Stomach (tissue), 9 donors: ENCODE data around the gene IP6K3. TPM values are rescaled to one million over a fixed set of nuclear protein-coding genes. Genes with fewer than 3 reads are reported as not detected.

Experiments
- DNase-seq, 2 donors: peaks; one replicate each; pipeline versions ENCODE4 v3.0.0 to v3.0.0-alpha.2; 2013 to 2019
- H3K27ac ChIP-seq, 5 donors: fragments of 200-600 bp in 4 of 5; sonication (generic) in 4 of 5; one replicate each; pipeline ENCODE4 v1.5.1; 2013 to 2019; ENCODE audit warnings: mild to moderate bottlenecking in 1 of 5, moderate library complexity in 1 of 5
- H3K27me3 ChIP-seq, 3 donors: fragments of 200-600 bp; sonication (generic); one replicate each; pipeline ENCODE4 v1.5.1; 2017 to 2019; ENCODE audit warnings: mixed run types in 1 of 3
- H3K36me3 ChIP-seq, 4 donors: fragments of 200-600 bp; sonication (generic); 1 replicate in 3 of 4; 2 replicates in 1 of 4; pipeline ENCODE4 v1.5.1; 2016 to 2019
- H3K4me1 ChIP-seq, 4 donors: fragments of 200-600 bp; sonication (generic); one replicate each; pipeline ENCODE4 v1.5.1; 2016 to 2019
- H3K4me3 ChIP-seq, 4 donors: fragments of 200-600 bp; sonication (generic) in 3 of 4; one replicate each; pipeline ENCODE4 v1.5.1; 2016 to 2019; ENCODE audit warnings: mild to moderate bottlenecking in 1 of 4
- H3K9me3 ChIP-seq, 4 donors: fragments of 200-600 bp; sonication (generic); one replicate each; pipeline ENCODE4 v1.5.1; 2016 to 2019
- CTCF ChIP-seq, 7 experiments: fragments of 450-650 bp in 4 of 7; fragments of 200-600 bp in 3 of 7; sonication (generic) in 3 of 7; IDR thresholded peaks; one replicate each; pipeline ENCODE4 v1.5.1; 2016 to 2019; ENCODE audit warnings: antibody characterized with exemption in 7 of 7, control low read depth in 2 of 7, mild to moderate bottlenecking in 1 of 7
- EP300 ChIP-seq: sonication (generic); formaldehyde crosslinking; IDR thresholded peaks from one replicate; pipeline ENCODE4 v1.6.1; 2017; ENCODE audit warnings: antibody characterized with exemption
- POLR2A ChIP-seq, 4 donors: fragments of 450-650 bp; IDR thresholded peaks; one replicate each; pipeline ENCODE4 v1.6.1; 2016; ENCODE audit warnings: antibody characterized with exemption in 4 of 4, control low read depth in 2 of 4, mild to moderate bottlenecking in 1 of 4, moderate library complexity in 1 of 4
- POLR2AphosphoS5 ChIP-seq, 3 donors: sonication (generic); formaldehyde crosslinking; IDR thresholded peaks; one replicate each; pipeline ENCODE4 v1.6.1; 2016; ENCODE audit warnings: antibody characterized with exemption in 3 of 3
- WGBS, 5 donors: extraction: QIAGEN DNeasy Blood & Tissue Kit in 3 of 5; methylation state at CpG; one replicate each; pipeline versions ENCODE4 v1.1.5 to v1.1.7; 2013 to 2018; 5-methylcytosine and 5-hydroxymethylcytosine counted together
- intact Hi-C: fragments of 100-400 bp; cut with DNase I; formaldehyde crosslinking; loops from one replicate; pipeline ENCODE4 v1.15.1; 2023; ENCODE audit warnings: low total_unique reads
- polyA plus RNA-seq, 3 donors: library from polyadenylated mRNA; stranded (reverse); fragments of 200-250 nt; gene quantifications; one replicate each; pipeline ENCODE4 v1.2.3, GENCODE V29; 2013
- total RNA-seq, 5 donors: library from RNA; depleted of rRNA; stranded (reverse); fragments of >200 nt; gene quantifications; one replicate each; pipeline versions ENCODE4 v1.1.0 to v1.2.3, GENCODE V29; 2014 to 2016
- donor health status: healthy with polysubstance abuse.
- donor health status: Bipolar disorder and iron deficiency.
- donor health status: healthy.

The IP6K3 gene
- total and polyA plus RNA-seq, 8 donors: 0.58 to 73.5 (median 1.9) TPM; not detected in 2

DNA sequence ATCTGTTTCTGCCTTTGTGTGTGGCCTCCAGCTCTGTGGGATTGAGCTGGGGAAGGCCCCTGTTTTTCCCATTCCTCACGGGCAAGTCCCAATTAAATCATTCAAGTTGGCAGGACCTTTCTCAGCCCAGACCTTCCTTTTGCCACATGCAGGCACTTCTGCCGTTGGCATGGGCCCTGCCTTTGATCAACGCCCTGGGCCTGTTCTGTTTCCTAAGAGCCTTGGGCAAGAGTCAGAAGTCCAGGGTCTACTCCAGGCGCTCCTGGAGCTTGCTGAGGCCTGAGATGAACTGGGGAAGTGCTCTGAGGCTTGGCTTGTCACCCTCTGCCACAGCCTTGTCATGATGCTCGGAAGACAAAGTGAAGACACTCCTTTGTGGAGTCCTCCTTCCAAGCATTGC is 7.1 kb downstream of the IP6K3 start:
- TF ChIP-seq POLR2A (IDR thresholded peaks at IDR 0.05) (no peak), CTCF (IDR thresholded peaks at IDR 0.05) (no peak), EP300 (no peak), POLR2AphosphoS5 (IDR thresholded peaks at IDR 0.05) (no peak)
- Histone ChIP-seq H3K4me3 (no peak overlapping the region), H3K4me1 (peaks cover 0 to 31% (median 6%) of the 10 kb centered on the region in 4 donors), H3K9me3 (no peaks in the 10 kb centered on the region), H3K27me3 (peaks cover 0 to 6% (median 0%) of the 10 kb centered on the region in 3 donors), H3K36me3 (no peaks in the 10 kb centered on the region), H3K27ac (no peak overlapping the region)
- intact Hi-C loops: no loop called here
- no peak for DNase-seq
- WGBS, 5 donors: 79 to 85% (median 81%) methylated on average over 5 of the region's 5 CpGs

- Histone ChIP-seq H3K27ac (no peak overlapping the region), H3K4me3 (no peak overlapping the region), H3K27me3 (peaks cover 0 to 6% (median 0%) of the 10 kb centered on the region in 3 donors), H3K4me1 (peaks cover 0 to 24% (median 4%) of the 10 kb centered on the region in 4 donors), H3K9me3 (no peaks in the 10 kb centered on the region), H3K36me3 (no peaks in the 10 kb centered on the region)
- 89 to 93% (median 92%) methylated on average over 5 of the region's 5 CpGs for WGBS, 5 donors
- no peak for TF ChIP-seq CTCF (IDR thresholded peaks at IDR 0.05)
- TF ChIP-seq EP300: no peak
- no peak for TF ChIP-seq POLR2AphosphoS5 (IDR thresholded peaks at IDR 0.05)
- TF ChIP-seq POLR2A (IDR thresholded peaks at IDR 0.05): no peak
- DNase-seq: no peak
- intact Hi-C loops: no loop called here
Observed at GRCh38 chr6:33738879-33739278, 7.8 kb downstream of the IP6K3 start.

DNA sequence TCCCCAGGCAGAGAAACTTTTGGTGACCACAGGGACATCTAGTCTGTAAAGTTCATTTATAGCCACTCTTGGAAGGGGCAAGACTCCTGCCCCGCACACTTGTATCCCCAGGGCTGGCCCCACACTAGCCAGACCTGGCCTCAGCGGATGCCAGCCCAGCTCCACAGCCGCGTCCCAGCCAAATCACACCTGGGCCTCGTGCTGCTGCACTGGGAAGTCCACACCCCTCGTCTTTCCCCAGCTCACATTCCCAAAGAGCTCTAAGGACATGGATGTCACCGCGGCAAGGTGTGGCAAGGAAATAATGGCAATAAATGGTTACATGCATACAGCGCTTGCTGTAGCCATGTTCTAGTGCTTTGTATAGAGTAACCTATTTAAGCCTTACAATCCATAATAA is 8.6 kb downstream of the IP6K3 start:
- no peak overlapping the region for H3K27ac ChIP-seq
- H3K4me3 ChIP-seq: no peak overlapping the region
- TF ChIP-seq EP300 (no peak), POLR2A (IDR thresholded peaks at IDR 0.05) (no peak), CTCF (IDR thresholded peaks at IDR 0.05) (no peak), POLR2AphosphoS5 (IDR thresholded peaks at IDR 0.05) (no peak)
- 83 to 91% (median 87%) methylated on average over 9 of the region's 9 CpGs for WGBS, 5 donors
- intact Hi-C loops: no loop called here
- H3K36me3 ChIP-seq: peaks cover 0 to 2% (median 0%) of the 10 kb centered on the region in 4 donors
- peaks cover 0 to 21% (median 4%) of the 10 kb centered on the region in 4 donors for H3K4me1 ChIP-seq
- H3K9me3 ChIP-seq: no peaks in the 10 kb centered on the region
- DNase-seq: no peak
- H3K27me3 ChIP-seq: peaks cover 0 to 6% (median 0%) of the 10 kb centered on the region in 3 donors

DNA sequence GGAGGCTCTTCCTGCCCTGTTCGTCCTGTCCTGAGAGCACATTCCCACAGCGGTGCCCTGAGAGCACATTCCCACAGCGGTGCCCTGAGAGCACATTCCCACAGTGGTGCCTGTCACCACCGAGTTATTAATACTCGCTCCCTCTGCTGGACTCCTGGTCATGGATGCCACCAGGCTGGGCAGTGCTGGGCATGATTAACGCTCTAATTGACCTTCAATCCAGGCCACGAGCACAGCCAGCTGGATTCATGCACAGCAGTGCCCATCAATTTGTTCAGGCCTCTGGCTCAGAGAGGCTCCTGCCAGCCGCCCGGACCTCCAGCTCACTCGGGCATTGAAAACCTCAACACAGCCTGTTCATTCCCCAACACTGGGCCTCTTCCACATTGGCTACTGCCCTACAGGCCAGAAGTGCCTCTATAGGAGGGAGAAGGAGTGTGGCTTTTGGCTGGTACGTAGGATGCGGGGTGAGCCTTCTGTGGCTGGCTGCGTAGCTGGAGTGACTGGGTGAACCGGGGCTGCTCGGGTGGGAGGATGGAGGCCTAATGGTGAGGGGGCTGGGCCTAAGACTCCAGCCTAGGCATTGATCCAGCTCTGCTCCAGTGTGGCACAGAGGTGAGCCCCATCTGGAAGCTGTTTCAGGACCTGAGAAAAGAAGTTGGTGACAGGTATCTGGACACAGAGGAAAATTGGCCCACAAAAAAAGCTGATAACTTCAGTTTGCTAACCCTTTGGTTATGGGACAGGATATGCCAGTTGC is 9.3 kb downstream of the IP6K3 start:
- no peak overlapping the region for H3K27ac ChIP-seq
- H3K4me1 ChIP-seq: peaks cover 0 to 21% (median 4%) of the 10 kb centered on the region in 4 donors
- DNase-seq: no peak
- WGBS, 5 donors: 72 to 92% (median 84%) methylated on average over 14 to 15 of the region's 15 CpGs
- peaks cover 0 to 6% (median 0%) of the 10 kb centered on the region in 3 donors for H3K27me3 ChIP-seq
- H3K9me3 ChIP-seq: no peaks in the 10 kb centered on the region
- peaks cover 0 to 5% (median 0%) of the 10 kb centered on the region in 4 donors for H3K36me3 ChIP-seq
- intact Hi-C loops: no loop called here
- no peak overlapping the region for H3K4me3 ChIP-seq
- TF ChIP-seq CTCF (IDR thresholded peaks at IDR 0.05) (no peak), EP300 (no peak), POLR2A (IDR thresholded peaks at IDR 0.05) (no peak), POLR2AphosphoS5 (IDR thresholded peaks at IDR 0.05) (no peak)
